Caco-2 (cell line): ENCODE data around the gene ADM2. TPM values are rescaled to one million over a fixed set of nuclear protein-coding genes. Genes with fewer than 3 reads are reported as not detected.

ENCODE experiments used
- BruUV-seq: library from RNA; stranded (reverse); fragments of 400-500 nt; replicated peaks from 2 replicates; lab custom pipeline; 2021; lab: Mats Ljungman, UMichigan
- CTCF ChIA-PET: fragments of 300-600 bp; sonication (Branson Sonifier 250); formaldehyde crosslinking; loops from one replicate; lab custom pipeline; 2022; ENCODE audit warnings: antibody characterized with exemption; lab: Charles Lee
- POLR2A ChIA-PET: fragments of 300-600 bp; sonication (Branson Sonifier 250); formaldehyde crosslinking; loops from one replicate; lab custom pipeline; 2022; ENCODE audit warnings: antibody characterized with exemption; lab: Charles Lee
- DNase-seq, 2 experiments: peaks; one replicate each; pipeline versions ENCODE4 v3.0.0 to v3.0.0-alpha.2; 2020 to 2022
- H3K27me3 ChIP-seq: replicated peaks from 2 replicates; pipeline ENCODE4 v1.6.0; 2011; ENCODE audit warnings: low read length; ENCODE audit not compliant: control insufficient read depth, insufficient read depth
- H3K36me3 ChIP-seq: 2 replicates; pipeline ENCODE4 v1.5.1; 2011; ENCODE audit warnings: low read length; ENCODE audit not compliant: control insufficient read depth, insufficient read depth
- H3K4me1 ChIP-seq: fragments of 250-450 bp; sonication (Bioruptor Pico); 2 replicates; pipeline ENCODE4 v1.5.1; 2020; ENCODE audit warnings: mild to moderate bottlenecking
- H3K4me3 ChIP-seq: 2 replicates; pipeline ENCODE4 v1.5.1; 2011; ENCODE audit warnings: low read depth, mild to moderate bottlenecking, control low read depth, low read length
- H3K9me3 ChIP-seq: fragments of 250-450 bp; sonication (Bioruptor Pico); 2 replicates; pipeline ENCODE4 v1.5.1; 2020; ENCODE audit warnings: mild to moderate bottlenecking, moderate library complexity
- H3K27ac Mint-ChIP-seq: one replicate; pipeline ENCODE4 v1.8.0; 2022; ENCODE audit warnings: mixed read lengths; ENCODE audit not compliant: unreplicated experiment
- H3K27me3 Mint-ChIP-seq: one replicate; pipeline ENCODE4 v1.8.0; 2022; ENCODE audit warnings: mixed read lengths; ENCODE audit not compliant: insufficient read depth, unreplicated experiment
- H3K36me3 Mint-ChIP-seq: one replicate; pipeline ENCODE4 v1.8.0; 2022; ENCODE audit warnings: mild to moderate bottlenecking, mixed read lengths; ENCODE audit not compliant: insufficient read depth, unreplicated experiment
- H3K4me1 Mint-ChIP-seq: one replicate; pipeline ENCODE4 v1.8.0; 2022; ENCODE audit warnings: low read depth, mixed read lengths; ENCODE audit not compliant: unreplicated experiment
- H3K4me3 Mint-ChIP-seq: one replicate; pipeline ENCODE4 v1.8.0; 2022; ENCODE audit warnings: mild to moderate bottlenecking, moderate library complexity, mixed read lengths; ENCODE audit not compliant: unreplicated experiment
- H3K9me3 Mint-ChIP-seq: one replicate; pipeline ENCODE4 v1.8.0; 2022; ENCODE audit warnings: mixed read lengths; ENCODE audit not compliant: unreplicated experiment
- CTCF ChIP-seq, 2 experiments: fragments of 200-600 bp in 1 of 2; IDR thresholded peaks; 1 replicate in 1 of 2; 2 replicates in 1 of 2; pipeline versions ENCODE4 v1.5.1 to v1.8.0; 2011 to 2022; ENCODE audit warnings: antibody characterized with exemption in 1 of 2, control low read depth in 1 of 2, inconsistent platforms in 1 of 2, low read depth in 1 of 2, low read length in 1 of 2, mild to moderate bottlenecking in 1 of 2, moderate library complexity in 1 of 2; ENCODE audit not compliant: insufficient read depth in 1 of 2, severe bottlenecking in 1 of 2, unreplicated experiment in 1 of 2
- intact Hi-C: fragments of 100-400 bp; cut with micrococcal nuclease; formaldehyde crosslinking; loops from one replicate; pipeline ENCODE4 v1.10.0; 2022; ENCODE audit not compliant: unreplicated experiment
- total RNA-seq: library from RNA; stranded (reverse); gene quantifications from 2 replicates; pipeline ENCODE4 v1.2.3, GENCODE V29; 2022

Gene ADM2
- total RNA-seq, 1 experiment from 2014 or later: 30.5 TPM

DNA sequence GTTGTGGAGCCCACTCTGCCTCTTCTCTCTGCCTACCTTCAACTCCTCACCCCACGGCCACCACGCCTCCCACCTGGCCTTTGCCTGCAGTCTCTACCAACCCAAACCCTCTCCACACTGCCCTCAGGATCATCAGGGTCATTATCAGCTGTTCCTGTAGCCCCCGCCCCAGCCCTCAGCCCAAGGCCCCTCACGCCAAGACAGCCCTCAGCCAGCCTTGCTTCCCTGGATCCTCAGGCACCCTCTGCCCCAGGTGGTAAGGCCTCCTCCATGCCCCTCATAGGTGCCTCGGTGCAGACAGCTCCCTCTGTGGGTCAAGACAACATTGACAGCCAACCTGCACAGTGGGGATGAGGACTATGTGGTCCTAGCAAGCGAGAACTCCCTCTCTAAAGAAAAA lies 8.3 kb upstream of the ADM2 start:
- H3K9me3 ChIP-seq: no peaks in the 10 kb centered on the region
- ChIA-PET POLR2A (no interaction called here), CTCF (interaction anchor here (0.6 to 1.2 kb wide), 2 partner anchors 35 to 52 kb away, joined by 3 read pairs; partner anchors contain the start of genes LMF2, NCAPH2 and SCO2)
- intact Hi-C loops: no loop called here
- Mint-ChIP-seq H3K4me3 (peak overlapping the region; percentile 77), H3K9me3 (no peaks in the 10 kb centered on the region), H3K36me3 (no peaks in the 10 kb centered on the region), H3K27me3 (no peaks in the 10 kb centered on the region), H3K4me1 (peaks cover 24% of the 10 kb centered on the region), H3K27ac (peak overlapping the region; percentile 34)
- no peak overlapping the region for H3K4me3 ChIP-seq
- H3K4me1 ChIP-seq: peaks cover 41% of the 10 kb centered on the region
- H3K36me3 ChIP-seq: peaks cover 6% of the 10 kb centered on the region; the same call in 1 of the 2 replicates
- TF ChIP-seq CTCF (IDR thresholded peaks at IDR 0.05; ENCODE audit: insufficient read depth in 1 of 2, low read depth in 1 of 2, low read length in 1 of 2, severe bottlenecking in 1 of 2, unreplicated experiment in 1 of 2): peak; percentile 15 to 28
- DNase-seq: no peak
- no TSS peak for BruUV-seq
- no peaks in the 10 kb centered on the region for H3K27me3 ChIP-seq

DNA sequence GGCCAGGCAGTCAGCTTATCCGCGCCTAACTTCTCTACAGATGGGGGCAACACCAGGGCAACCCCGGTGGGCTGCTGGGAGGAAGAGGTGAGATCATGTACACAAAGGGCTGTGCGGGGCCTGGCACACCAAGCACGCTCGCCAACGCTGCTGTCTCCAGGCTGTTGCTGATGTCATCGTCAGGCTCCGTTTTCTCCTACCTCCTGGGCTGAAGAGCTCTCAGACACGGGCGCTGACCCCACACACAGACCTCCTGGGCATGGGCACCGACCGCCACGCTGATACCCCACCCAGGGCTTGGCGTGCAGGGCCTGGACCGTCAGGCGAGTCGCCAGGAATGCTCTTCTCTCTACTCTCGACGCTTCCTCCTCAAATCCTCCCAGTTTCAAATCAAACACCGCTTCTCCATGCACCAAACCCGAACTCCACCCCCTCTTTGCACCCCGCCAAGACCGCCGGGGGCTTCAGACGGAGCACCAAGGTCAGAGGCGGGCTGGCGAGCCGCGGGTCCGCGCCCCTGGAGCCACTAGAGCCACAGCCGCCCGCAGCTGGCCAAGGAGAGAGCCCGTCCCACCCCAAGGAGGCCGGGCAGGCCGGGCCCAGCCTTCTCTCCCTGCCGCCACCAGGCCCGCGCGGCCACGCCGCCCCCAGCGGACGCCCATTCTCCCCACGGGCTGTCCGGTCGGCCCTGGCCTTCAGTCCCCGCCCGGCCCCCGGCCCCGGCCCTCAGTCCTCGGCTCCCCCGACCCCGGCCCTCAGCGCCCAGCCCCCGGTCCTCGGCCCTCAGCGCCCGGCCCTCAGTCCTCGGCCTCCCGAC lies 7.3 kb upstream of the ADM2 start:
- H3K4me3 ChIP-seq: peak overlapping the region; percentile 71
- H3K4me1 Mint-ChIP-seq: peaks cover 24% of the 10 kb centered on the region
- CTCF ChIA-PET: interaction anchor here (0.6 kb wide), 1 partner anchor 52 kb away, joined by 3 read pairs; the partner anchor contains the start of gene SCO2
- H3K27me3 Mint-ChIP-seq: no peaks in the 10 kb centered on the region
- no peaks in the 10 kb centered on the region for H3K9me3 Mint-ChIP-seq
- H3K27ac Mint-ChIP-seq: peak overlapping the region; percentile 34
- TF ChIP-seq CTCF (IDR thresholded peaks at IDR 0.05; ENCODE audit: insufficient read depth in 1 of 2, low read depth in 1 of 2, low read length in 1 of 2, severe bottlenecking in 1 of 2, unreplicated experiment in 1 of 2): no peak
- peaks cover 41% of the 10 kb centered on the region for H3K4me1 ChIP-seq
- peak in 1 of 2 experiments; percentile 42 for DNase-seq
- BruUV-seq: no TSS peak
- H3K9me3 ChIP-seq: no peaks in the 10 kb centered on the region
- intact Hi-C loops: no loop called here
- no peaks in the 10 kb centered on the region for H3K27me3 ChIP-seq
- H3K4me3 Mint-ChIP-seq: peak overlapping the region; percentile 77
- no peaks in the 10 kb centered on the region for H3K36me3 Mint-ChIP-seq
- POLR2A ChIA-PET: interaction anchor here (0.5 kb wide), 1 partner anchor 24 kb away, joined by 3 read pairs; no protein-coding TSS in a partner anchor
- peaks cover 6% of the 10 kb centered on the region; the same call in 1 of the 2 replicates for H3K36me3 ChIP-seq

- Histone ChIP-seq H3K9me3 (no peaks in the 10 kb centered on the region), H3K4me1 (peaks cover 41% of the 10 kb centered on the region), H3K36me3 (peaks cover 6% of the 10 kb centered on the region; the same call in 1 of the 2 replicates), H3K27me3 (no peaks in the 10 kb centered on the region), H3K4me3 (peak within 1 kb of the TSS; percentile 71)
- peak within 1 kb of the TSS; percentile 77 for H3K4me3 Mint-ChIP-seq
- H3K4me1 Mint-ChIP-seq: peaks cover 24% of the 10 kb centered on the region
- H3K27me3 Mint-ChIP-seq: no peaks in the 10 kb centered on the region
- no peaks in the 10 kb centered on the region for H3K36me3 Mint-ChIP-seq
- no peak for TF ChIP-seq CTCF (IDR thresholded peaks at IDR 0.05; ENCODE audit: insufficient read depth in 1 of 2, low read depth in 1 of 2, low read length in 1 of 2, severe bottlenecking in 1 of 2, unreplicated experiment in 1 of 2)
- peak; percentile 91 to 95 for DNase-seq
- intact Hi-C loops: no loop called here
- TSS peak; percentile 97 for BruUV-seq
- H3K27ac Mint-ChIP-seq: peak within 1 kb of the TSS; percentile 34
- no peaks in the 10 kb centered on the region for H3K9me3 Mint-ChIP-seq
- ChIA-PET POLR2A (interaction anchor here (0.5 kb wide), 1 partner anchor 46 kb away, joined by 6 read pairs; no protein-coding TSS in a partner anchor), CTCF (no interaction called here)
Observed at GRCh38 chr22:50474710-50475651, 6.4 kb upstream of the ADM2 start, which contains the start of gene SBF1. SBF1 (minus strand) TSS chr22:50475035; CDS start chr22:50474840, 195 bp downstream.
